H1 (cell line): ENCODE results near the gene TEKTIP1. TPM values are rescaled to one million over a fixed set of nuclear protein-coding genes. Genes with fewer than 3 reads are reported as not detected.

Experiments
- CTBP2 ChIP-seq: IDR thresholded peaks from 2 replicates; pipeline ENCODE4 v1.7.0; 2011; ENCODE audit warnings: borderline replicate concordance, mild to moderate bottlenecking, moderate library complexity, mixed read lengths, low read length; ENCODE audit not compliant: insufficient read depth, insufficient read length
- PHF8 ChIP-seq: fragments of 200-600 bp; sonication (generic); conservative IDR thresholded peaks from 2 replicates; pipeline ENCODE4 v1.7.1; 2012; ENCODE audit warnings: low read depth, mild to moderate bottlenecking, inconsistent platforms, low read length, moderate library complexity
- POU5F1 ChIP-seq: IDR thresholded peaks from 2 replicates; pipeline ENCODE4 v1.6.1; 2011; ENCODE audit warnings: low read depth, mild to moderate bottlenecking, low read length, moderate library complexity
- polyA plus RNA-seq, 7 experiments: library from polyadenylated mRNA; depleted of rRNA in 3 of 7; stranded (reverse) in 5 of 7; unstranded in 2 of 7; fragments of >200 nt in 5 of 7; fragments of 200-250 nt in 2 of 7; gene quantifications; 1 replicate in 5 of 7; 2 replicates in 1 of 7; 4 replicates in 1 of 7; pipeline versions ENCODE4 v1.2.1 to v1.2.3, GENCODE V29; 2011 to 2013; ENCODE audit warnings: missing spikeins in 2 of 7, mixed read lengths in 2 of 7
- total RNA-seq: library from RNA; stranded (reverse); fragmentation: NEBNext Ultra II Directional; extraction: Animal tissue kit (Norgen Biotek cat#: 25700); gene quantifications from 2 replicates; pipeline ENCODE4 v1.2.1, GENCODE V29; 2021

Gene TEKTIP1
- total and polyA plus RNA-seq, 2 of the 8 experiments (the other 6 are each of a cell fraction or from before 2014, with no cell fraction given), result 1.1 TPM; not detected in 1

GRCh38 chr19:3506384-3507340 lies 32.3 kb upstream of the TEKTIP1 start (continued):
- TF ChIP-seq PHF8 (peak; percentile 65), CTBP2 (no peak), POU5F1 (no peak)
- TF ChIP-seq, all 59 proteins: peak for 3
